ENCODE results near the gene SHMT2. TPM values are rescaled to one million over a fixed set of nuclear protein-coding genes. Genes with fewer than 3 reads are reported as not detected.

Gene SHMT2
- total RNA-seq, 1 donor, result 334 TPM

- peak in 1 of 3 donors; percentile 66 for DNase-seq (ENCODE audit: low read depth in 2 of 3, low spot score in 2 of 3)
Measured at GRCh38 chr12:57224973-57225679, 4.4 kb upstream of the SHMT2 start.

GRCh38 chr12:57225680-57226210, 3.8 kb upstream of the SHMT2 start:
- DNase-seq (ENCODE audit: low read depth in 2 of 3, low spot score in 2 of 3), result no peak

- no peak for DNase-seq (ENCODE audit: low read depth in 2 of 3, low spot score in 2 of 3)
Measured at GRCh38 chr12:57226588-57227314, 2.8 kb upstream of the SHMT2 start.

GRCh38 chr12:57227315-57228115, 2.0 kb upstream of the SHMT2 start:
- no peak for DNase-seq (ENCODE audit: low read depth in 2 of 3, low spot score in 2 of 3)

- peak in 1 of 3 donors; percentile 67 for DNase-seq (ENCODE audit: low read depth in 2 of 3, low spot score in 2 of 3)
Measured at GRCh38 chr12:57229046-57229633, 371 bp upstream of the SHMT2 start.

- DNase-seq (ENCODE audit: low read depth in 2 of 3, low spot score in 2 of 3), result no peak
Measured at GRCh38 chr12:57230381-57231155, 1.1 kb downstream of the SHMT2 start.

- no peak for DNase-seq (ENCODE audit: low read depth in 2 of 3, low spot score in 2 of 3)
Measured at GRCh38 chr12:57231276-57232021, 1.9 kb downstream of the SHMT2 start.

GRCh38 chr12:57232156-57232756, 2.7 kb downstream of the SHMT2 start:
- no peak for DNase-seq (ENCODE audit: low read depth in 2 of 3, low spot score in 2 of 3)

- no peak for DNase-seq (ENCODE audit: low read depth in 2 of 3, low spot score in 2 of 3)
Measured at GRCh38 chr12:57233357-57234232, 4.1 kb downstream of the SHMT2 start.

- DNase-seq (ENCODE audit: low read depth in 2 of 3, low spot score in 2 of 3), result no peak
Measured at GRCh38 chr12:57234233-57234570, 4.7 kb downstream of the SHMT2 start.

- DNase-seq (ENCODE audit: low read depth in 2 of 3, low spot score in 2 of 3), result no peak
Measured at GRCh38 chr12:57234571-57235016, 5.1 kb downstream of the SHMT2 start.

- no peak for DNase-seq (ENCODE audit: low read depth in 2 of 3, low spot score in 2 of 3)
Measured at GRCh38 chr12:57235017-57235727, 5.7 kb downstream of the SHMT2 start.

GRCh38 chr12:57235728-57236131, 6.2 kb downstream of the SHMT2 start:
- DNase-seq (ENCODE audit: low read depth in 2 of 3, low spot score in 2 of 3), result no peak

- peak in 1 of 3 donors; percentile 52 for DNase-seq (ENCODE audit: low read depth in 2 of 3, low spot score in 2 of 3)
Measured at GRCh38 chr12:57236201-57236924, 6.9 kb downstream of the SHMT2 start.

- no peak for DNase-seq (ENCODE audit: low read depth in 2 of 3, low spot score in 2 of 3)
Measured at GRCh38 chr12:57236925-57237595, 7.5 kb downstream of the SHMT2 start.

GRCh38 chr12:57237596-57237931, 8.1 kb downstream of the SHMT2 start:
- DNase-seq (ENCODE audit: low read depth in 2 of 3, low spot score in 2 of 3), result no peak

All from hematopoietic multipotent progenitor cell (in vitro differentiated cells).